Thyroid gland (tissue), 4 donors: ENCODE results near the gene ZBTB44.

Experiments
- CTCF ChIP-seq, 6 experiments: fragments of 200-600 bp in 3 of 6; fragments of 450-650 bp in 3 of 6; sonication (generic) in 3 of 6; IDR thresholded peaks; one replicate each; pipeline ENCODE4 v1.5.1; 2016 to 2019; ENCODE audit warnings: antibody characterized with exemption in 6 of 6, mild to moderate bottlenecking in 2 of 6, inconsistent platforms in 1 of 6, moderate library complexity in 1 of 6
- POLR2A ChIP-seq, 2 donors: fragments of 450-650 bp; IDR thresholded peaks; one replicate each; pipeline ENCODE4 v1.6.1; 2017; ENCODE audit warnings: antibody characterized with exemption in 2 of 2, mild to moderate bottlenecking in 2 of 2, moderate library complexity in 1 of 2

- TF ChIP-seq CTCF (IDR thresholded peaks at IDR 0.05) (no peak), POLR2A (IDR thresholded peaks at IDR 0.05) (no peak)
Observed at GRCh38 chr11:130340671-130341319, 26.1 kb upstream of the ZBTB44 start.
